ENCODE results near the gene KCNMA1.

KCNMA1 gene

GRCh38 chr10:77022671-77023070 is 614.9 kb downstream of the KCNMA1 start:
- no peak for DNase-seq

- DNase-seq: no peak
Observed at GRCh38 chr10:77021966-77022490, 615.6 kb downstream of the KCNMA1 start.

- DNase-seq: no peak
Observed at GRCh38 chr10:77020426-77021040, 617.1 kb downstream of the KCNMA1 start.

- DNase-seq: no peak
Observed at GRCh38 chr10:77016855-77017254, 620.8 kb downstream of the KCNMA1 start.

DNA sequence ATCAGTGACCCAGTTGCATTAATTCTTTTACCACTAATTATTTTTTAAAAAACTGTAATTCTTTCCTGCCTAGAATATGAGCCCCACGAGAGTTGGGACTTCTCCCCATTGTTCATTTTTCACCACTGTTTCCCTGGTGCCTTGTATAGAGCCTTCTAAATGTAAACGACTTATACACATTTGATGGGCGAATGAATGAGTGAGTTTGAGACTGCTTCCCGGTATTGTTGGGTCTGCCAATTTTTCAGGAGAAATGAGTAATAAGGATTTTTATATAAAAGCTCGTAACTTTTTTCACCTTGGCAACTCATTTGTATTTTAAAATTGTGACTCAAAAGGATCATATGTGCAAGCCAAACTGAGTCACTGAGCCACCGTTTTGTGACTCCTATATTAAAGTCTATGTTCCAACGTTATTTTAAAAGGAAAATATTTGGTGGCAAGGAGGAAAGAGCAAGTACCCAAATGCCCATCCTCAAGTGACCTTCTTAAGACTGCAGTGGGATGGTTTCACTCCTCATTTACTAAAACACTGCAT is 621.3 kb downstream of the KCNMA1 start:
- no peak for DNase-seq

DNA sequence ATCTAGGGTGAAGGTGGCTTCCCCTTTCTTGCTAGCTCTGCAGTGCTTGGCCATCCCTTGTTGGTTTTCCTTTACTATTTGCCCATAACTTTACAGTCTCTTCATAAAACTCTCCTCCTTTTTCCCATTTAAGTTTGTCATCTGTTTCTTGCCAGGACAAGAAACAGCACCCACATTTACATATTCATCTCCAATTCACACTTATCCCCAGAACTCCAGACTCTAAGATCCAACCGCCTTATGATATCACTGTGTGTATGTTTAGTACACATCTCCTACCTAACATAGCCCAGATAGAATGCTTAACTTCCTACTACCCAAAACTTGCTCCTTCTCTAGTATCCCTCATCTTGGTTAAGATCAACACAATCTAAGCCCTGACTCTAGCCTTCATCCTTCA is 622.2 kb downstream of the KCNMA1 start:
- DNase-seq: no peak

DNA sequence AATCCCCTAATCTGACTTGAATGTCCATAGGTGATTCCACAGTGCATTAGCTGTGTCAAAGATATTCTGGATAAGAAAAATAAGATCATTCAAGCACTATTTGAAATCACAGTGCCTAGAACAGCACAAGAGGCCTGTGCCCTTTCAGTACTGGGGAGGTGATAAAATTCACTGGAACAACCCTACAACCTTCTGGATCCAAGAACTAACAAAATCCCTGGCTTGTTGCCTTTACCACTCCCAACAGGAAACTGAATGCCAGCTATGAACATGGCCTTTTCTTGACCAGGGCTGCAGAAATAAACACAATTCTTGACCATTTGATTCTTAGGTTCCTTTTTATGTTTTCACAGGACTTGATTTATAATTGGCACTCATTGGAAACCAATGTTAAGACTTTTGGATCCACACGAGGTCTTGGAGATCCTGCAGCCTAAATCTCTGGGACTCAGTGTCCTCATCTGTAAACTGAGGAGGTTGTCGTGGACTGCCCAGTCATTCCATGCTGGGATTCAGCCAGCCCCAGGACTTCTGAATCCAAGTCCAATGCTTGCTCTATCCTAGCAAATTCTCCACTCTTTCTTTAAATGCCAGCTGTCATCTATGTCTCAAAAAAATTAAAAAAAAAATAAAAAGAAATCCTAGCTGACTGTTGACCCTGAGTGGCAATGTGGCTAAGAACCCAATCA is 624.7 kb downstream of the KCNMA1 start:
- no peak for DNase-seq

DNA sequence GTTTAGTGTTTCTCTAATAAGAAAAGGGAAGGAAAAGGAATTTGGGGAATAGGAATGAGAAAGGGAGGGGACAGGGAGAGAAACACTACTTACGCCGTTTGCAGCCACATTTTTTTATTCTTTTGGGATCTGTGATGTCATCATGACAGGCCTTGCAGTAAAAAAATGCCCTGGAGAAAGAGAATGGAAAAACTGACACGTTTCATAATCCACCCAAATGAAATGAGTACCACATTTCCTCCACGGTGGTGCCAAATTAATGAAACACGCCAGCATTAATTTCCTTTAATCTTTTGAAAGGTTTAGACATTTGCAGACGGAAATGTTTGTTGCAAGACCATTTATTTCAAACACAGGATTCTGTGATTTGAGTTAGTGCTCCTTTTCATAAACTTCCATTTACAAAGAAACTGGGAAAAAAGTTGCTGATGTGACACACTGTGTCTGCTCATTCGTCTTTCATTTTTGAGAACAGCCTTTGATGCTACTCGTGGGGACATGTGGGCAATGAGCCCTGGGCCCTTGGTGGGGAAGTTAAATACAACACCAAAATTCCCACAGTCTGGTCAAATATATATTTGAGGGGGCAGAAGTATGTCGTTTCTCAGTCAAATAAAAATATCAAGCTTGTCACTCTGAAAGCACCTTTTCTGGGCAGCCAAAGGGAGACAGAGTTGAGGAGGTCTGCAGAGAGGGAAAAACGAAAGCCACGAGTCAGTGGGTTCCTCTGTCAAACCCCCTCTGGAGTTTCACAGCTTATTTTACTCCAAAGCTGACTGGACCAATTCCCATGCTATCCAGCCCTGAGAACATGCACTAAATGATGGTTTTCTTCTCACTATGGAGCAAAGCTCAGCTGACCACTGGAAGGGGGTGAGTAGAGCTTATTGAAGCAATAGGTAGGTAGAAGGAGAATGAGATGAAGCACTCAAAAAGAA is 625.5 kb downstream of the KCNMA1 start:
- DNase-seq: no peak

DNA sequence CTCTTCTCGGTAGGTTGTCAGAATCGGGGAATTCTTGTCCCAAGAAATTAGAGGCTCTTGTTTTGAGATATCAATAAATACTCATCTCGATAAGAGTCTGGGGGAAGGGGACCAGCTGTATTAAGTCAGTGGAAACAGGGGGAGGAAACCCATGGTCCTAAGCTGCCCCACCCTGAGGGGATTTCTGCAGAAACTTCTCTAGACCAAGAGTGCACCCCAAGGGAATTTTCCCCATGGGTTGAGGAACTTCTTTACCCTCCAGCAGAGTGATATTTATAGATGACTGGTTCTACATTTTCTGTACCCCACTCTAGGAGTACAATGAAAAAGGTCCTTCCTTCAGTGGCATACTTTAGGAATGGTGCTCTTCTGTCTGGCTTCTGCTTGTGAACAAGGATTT is 627.2 kb downstream of the KCNMA1 start:
- no peak for DNase-seq

DNA sequence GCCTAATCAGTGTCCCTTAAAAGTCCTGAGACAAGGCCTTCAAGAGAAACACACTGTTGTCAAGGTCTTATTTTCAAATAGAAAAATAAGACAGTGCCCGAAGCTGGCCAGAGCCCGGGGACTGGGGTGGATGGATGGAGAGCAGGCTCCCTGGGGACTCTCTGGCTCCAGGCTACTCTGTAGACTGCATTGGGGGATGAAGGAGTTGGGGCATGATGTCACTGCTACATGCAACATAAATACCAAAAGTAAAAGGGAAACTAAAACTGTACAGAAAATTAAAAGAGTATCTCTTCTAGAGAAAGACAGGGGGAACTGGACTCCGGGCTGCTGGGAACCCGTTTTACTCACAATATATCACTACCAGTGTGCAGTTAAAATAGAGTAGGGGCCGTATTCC is 629.8 kb downstream of the KCNMA1 start:
- DNase-seq: no peak

GRCh38 chr10:77006836-77007511 is 630.6 kb downstream of the KCNMA1 start:
- DNase-seq: no peak

- no peak for DNase-seq
Observed at GRCh38 chr10:77005871-77006270, 631.7 kb downstream of the KCNMA1 start.

GRCh38 chr10:77004917-77005564 is 632.6 kb downstream of the KCNMA1 start:
- peak; percentile 41 for DNase-seq

GRCh38 chr10:77002872-77003271 is 634.7 kb downstream of the KCNMA1 start:
- no peak for DNase-seq

GRCh38 chr10:77001206-77001605 is 636.4 kb downstream of the KCNMA1 start:
- DNase-seq: no peak

DNA sequence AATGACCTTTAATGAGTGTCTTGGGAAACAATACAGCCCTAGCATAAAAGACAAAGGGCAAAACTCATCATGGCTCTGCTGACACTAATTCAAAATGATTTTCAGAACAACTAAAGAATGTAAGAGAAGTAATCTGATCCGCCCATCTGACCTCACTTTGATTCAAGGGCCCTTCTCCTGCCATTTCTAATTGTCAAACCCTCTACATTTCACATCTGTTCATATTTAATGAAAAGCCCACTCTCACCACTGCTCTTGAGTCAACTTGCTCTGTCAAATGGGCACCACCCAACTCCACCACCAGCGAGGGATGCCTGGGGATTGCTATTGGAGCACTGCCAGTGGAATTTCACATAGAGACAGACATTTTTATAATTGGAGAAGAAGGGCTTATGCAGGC is 639.2 kb downstream of the KCNMA1 start:
- no peak for DNase-seq

DNA sequence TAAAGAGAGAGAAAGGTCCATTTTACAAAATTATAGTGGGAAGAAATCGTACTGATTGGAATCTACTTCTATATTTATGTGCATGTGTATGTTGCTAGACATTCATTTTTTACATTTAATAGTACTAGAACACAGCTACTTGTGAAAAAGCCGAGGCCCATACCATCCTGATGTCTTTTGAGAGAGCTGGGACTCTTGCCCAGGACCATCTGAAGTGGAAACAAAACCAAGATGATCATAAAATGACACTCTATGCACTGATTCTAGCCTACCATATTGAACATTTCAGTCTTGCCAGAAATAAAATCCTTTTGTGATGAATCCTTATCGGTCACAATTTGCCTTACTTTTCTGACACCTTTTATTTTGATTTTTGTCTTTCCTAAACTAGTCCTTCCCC is 640.0 kb downstream of the KCNMA1 start:
- DNase-seq: no peak

GRCh38 chr10:76995023-76995422 is 642.6 kb downstream of the KCNMA1 start:
- no peak for DNase-seq

- DNase-seq: no peak
Observed at GRCh38 chr10:76993213-76993612, 644.4 kb downstream of the KCNMA1 start.

- no peak for DNase-seq
Observed at GRCh38 chr10:76992467-76992866, 645.1 kb downstream of the KCNMA1 start.

GRCh38 chr10:76991621-76992020 is 646.0 kb downstream of the KCNMA1 start:
- no peak for DNase-seq

- DNase-seq: no peak
Observed at GRCh38 chr10:76990561-76990960, 647.0 kb downstream of the KCNMA1 start.
